ENCODE measurements around the gene RBFOX2.
"Not testable (repeated sequence)": the region's sequence is repeated elsewhere in the genome, so short reads cannot be mapped to it uniquely, and the experiment has no call there.

Gene RBFOX2

DNA sequence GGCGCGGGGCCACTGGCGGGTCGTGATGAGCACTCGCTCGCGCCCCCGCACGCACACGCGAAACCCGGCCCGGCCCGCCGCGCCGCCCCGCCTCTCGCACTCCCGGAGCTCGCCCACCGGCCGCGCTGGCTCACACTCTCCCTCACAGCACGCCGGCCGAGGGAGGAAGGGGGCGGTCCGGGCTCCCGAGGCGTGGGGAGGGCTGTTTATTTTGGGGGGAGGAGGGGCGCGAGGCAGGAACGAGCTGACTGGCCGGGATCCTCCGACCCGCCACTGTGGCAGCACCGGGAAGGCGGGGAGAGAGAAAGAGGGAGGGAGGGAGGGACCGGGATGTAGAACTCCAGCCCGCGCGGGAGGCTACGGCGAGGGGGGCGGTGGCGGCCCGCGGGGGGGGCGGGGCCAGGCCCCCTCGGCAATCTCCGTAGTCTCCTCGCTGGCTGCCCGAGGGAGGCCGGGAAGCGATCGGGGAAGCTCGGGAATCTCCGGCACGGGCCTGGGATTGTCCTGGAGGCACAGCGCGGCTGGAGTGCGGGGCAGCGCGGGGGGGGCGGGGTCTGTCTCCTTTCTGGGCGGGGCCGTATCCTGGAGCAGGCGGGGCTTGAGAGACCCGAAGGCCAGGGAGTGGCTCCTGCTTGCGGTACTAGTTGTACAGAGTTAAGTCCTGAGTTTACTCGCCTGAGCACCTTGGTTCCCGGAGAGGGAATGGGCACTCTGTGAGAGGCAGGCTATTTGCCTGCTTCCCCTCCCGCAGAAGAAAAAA lies at the start of gene RBFOX2:
TSS of gene RBFOX2 (minus strand) at position 179 of the 760 bp plus-strand sequence. CDS start 399 bp downstream, outside the sequence.
- peak; percentile 70 for DNase-seq

DNA sequence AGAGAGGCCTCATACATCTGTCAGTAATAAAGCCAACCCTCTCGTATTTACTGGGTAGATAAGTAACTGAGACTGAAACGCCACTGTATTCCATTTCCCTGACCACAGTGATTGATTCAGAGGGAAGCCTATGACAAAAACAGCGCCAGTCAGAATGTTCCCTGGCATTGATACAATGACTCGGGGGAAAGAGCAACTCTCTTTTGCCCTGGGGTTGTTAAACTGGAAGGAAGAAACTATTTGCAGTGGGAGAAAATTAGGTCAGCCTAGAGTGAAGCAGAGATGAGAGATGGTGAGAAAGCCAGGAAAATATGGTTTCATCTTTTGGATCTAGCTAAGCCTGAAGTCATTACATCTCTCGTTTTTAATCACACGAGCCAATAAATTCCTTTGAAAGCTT lies 48.6 kb upstream of the RBFOX2 start:
- DNase-seq = no peak

DNA sequence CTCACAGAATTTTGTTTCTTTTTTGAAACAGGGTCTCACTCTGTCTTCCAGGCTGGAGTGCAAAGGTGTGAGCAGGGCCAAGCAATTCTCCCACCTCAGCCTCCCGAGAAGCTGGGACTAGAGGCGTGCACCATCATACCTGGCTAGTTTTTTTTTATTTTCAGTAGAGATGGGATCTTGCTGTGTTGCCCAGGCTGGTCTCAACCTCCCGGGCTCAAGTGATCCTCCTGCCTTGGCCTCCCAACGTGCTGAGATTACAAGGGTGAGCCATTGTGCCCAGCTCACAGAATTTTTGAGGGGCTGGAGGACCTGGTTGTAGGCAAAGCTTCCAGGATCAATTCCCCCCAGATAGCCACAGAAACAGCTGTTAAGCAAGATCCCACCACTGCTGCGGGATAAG lies 47.1 kb upstream of the RBFOX2 start:
- no peak for DNase-seq

DNA sequence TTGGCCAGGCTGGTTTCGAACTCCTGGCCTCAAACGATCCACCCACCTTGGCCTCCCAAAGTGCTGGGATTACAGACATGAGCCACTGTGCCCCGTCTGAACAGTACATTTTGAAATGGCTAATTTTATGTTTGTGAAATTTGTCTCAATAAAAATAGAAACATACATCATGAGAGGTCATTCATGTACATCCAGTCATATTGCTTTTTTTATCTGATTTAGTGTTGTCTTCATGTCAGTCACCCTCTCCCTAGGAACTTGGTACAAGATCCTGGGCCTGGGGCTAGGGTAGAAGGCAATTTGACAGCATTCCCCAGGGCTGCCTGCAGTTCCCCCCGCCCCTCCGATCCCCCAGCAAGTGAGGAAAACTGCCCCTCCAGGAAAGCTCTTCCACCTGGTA lies 46.6 kb upstream of the RBFOX2 start:
- no peak for DNase-seq

DNA sequence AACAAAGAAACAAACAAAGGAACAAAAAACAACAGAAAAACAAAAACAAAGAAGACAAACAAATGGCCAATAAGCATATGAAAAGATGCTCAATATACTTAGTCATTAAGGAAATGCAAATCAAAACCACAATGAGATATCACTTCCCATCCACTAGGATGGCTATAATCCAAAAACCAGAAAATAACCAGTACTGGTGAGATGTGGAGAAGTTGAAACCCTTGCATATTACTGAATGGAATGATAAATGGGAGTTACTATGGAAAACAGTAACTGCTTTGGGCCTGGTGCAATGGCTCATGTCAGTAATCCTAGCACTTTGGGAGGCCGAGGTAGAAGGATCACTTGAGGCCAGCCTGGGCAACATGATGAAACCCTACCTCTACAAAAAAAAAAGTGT lies 44.9 kb upstream of the RBFOX2 start:
- DNase-seq = no peak

GRCh38 chr22:36070645-36071044 lies 42.0 kb upstream of the RBFOX2 start:
- not testable (repeated sequence) for DNase-seq

DNA sequence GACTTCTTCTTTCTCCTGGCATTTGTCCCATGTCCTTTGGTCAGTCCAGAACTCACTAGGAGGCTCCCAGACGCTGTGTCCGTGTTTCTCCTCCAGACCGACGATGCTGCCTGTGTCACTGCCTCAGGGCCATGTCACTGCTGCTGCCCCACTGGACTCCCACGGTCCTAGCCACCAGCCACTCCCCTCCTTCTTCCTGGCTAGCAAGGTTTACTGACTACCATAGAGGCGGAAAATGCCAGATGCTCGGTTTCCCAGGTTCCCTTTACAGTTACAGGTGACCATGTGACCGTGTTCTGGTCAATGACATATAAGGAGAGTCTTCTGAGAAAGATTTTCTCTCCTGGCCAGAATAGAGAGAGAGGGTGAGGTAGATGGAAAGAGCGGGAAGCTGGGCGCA lies 40.7 kb upstream of the RBFOX2 start:
- no peak for DNase-seq

DNA sequence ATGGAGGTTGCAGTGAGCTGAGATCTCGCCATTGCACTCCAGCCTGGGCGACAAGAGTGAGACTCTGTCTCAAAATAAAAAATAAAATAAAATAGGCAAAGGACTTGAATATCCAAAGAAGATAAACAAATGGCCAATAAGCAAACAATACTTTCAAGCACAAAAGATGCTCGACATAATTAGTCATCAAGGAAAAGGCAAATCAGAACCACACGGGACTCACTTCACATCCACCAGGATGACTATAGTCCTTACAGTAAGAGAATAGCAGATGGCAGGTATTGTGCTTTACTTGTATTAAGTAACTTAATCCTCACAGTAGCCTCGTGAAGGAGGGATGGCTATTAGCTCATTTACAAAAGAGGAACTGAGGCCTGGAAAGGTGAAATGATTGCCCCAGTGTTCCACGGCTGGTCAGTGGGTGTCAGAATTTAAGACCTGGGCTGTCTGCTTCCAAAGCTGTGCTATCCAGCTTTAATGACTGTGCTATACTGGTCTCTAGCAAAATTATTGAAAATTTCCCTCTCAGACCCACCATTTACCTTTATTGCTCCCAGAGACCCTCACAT lies 40.2 kb upstream of the RBFOX2 start:
- no peak for DNase-seq

- no peak for DNase-seq
Observed at GRCh38 chr22:36067235-36067558, 38.6 kb upstream of the RBFOX2 start.

DNA sequence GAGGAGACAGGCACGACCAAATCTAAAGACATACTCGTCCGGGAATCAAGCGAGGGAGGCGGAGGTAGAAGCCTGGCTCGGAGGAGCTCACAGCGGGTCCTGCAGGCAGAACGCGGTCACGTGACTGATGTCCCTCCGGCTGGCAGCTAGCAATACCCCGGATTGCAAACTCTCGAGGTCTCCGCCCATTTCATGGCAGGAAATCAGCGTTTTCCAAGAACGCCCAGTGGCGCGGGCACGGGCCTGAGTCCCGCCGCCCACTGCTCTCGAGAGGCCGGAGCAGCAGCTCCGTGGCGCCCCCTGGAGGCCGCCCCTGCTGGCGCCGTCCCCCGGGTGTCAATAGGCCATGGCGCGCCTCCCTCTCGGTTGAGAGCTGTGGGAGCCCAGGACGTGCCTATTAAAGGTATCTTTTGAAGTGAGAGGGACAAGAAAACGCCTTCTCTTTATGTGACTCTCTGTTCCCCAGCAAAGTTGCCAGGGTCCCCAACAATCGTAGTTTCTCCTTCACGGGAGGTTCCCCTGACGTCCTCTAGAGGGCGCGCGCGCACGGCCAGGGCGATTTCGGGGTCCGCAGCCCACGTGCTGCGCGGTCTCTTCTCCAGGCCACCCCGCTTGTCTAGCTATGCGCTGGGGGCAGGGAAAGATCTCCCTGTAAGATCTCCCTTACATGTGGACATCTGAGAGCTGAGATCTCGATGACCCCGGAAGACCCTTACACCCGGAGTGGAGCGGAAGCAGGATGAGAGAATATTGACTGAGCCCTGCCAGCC lies 37.3 kb upstream of the RBFOX2 start:
- DNase-seq = peak; percentile 75

DNA sequence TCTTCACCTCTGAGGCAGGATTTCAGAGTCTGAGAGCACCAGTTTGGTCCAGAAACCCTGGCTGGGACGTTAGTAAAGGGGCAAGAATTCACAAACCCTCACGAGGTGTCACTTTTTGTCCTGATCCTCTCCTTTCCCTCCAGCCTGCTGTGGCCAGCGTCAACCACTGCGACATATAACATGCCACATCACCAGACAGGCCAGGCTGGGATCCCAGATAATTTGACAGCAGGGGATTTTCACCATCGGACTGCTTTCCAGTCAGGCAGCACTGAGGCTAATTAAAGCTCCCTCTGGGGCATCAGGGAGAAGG lies 36.8 kb upstream of the RBFOX2 start:
- no peak for DNase-seq

GRCh38 chr22:36064358-36064757 lies 35.7 kb upstream of the RBFOX2 start:
- DNase-seq = no peak

DNA sequence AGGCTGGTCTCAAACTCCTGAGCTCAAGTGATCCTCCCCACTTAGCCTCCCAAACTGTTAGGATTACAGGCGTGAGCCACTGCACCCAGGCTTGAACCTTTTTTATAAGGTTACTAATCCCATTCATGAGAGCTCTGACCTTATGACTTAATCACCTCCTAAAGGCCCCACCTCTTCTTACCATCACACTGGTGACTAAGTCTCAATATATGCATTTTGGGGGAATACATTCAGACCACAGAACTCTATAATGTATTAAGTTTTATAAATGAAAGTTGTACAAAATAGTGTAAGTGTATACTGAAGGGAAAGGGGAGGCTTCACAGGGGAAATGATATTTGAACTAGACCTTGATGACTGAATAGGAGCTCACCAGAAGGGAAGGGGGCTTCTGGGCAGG lies 28.4 kb upstream of the RBFOX2 start:
- DNase-seq = no peak

GRCh38 chr22:36055376-36056295 lies 27.0 kb upstream of the RBFOX2 start:
- DNase-seq = no peak

DNA sequence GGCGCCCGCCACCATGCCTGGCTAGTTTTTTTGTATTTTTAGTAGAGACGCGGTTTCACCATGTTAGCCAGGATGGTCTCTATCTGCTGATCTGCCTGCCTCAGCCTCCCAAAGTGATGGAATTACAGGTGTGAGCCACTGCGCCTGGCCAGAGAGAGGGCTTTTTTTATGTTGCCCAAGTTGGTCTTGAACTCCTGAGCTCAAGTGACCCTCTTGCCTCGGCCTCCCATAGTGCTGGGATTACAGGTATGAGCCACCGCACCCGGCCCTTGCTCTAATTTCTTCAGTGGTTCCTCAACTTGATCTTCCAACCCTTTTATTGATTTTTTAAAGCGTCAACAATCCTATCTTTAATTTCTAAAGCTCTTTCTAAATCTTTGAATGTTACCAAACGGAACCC lies 25.8 kb upstream of the RBFOX2 start:
- not testable (repeated sequence) for DNase-seq

DNA sequence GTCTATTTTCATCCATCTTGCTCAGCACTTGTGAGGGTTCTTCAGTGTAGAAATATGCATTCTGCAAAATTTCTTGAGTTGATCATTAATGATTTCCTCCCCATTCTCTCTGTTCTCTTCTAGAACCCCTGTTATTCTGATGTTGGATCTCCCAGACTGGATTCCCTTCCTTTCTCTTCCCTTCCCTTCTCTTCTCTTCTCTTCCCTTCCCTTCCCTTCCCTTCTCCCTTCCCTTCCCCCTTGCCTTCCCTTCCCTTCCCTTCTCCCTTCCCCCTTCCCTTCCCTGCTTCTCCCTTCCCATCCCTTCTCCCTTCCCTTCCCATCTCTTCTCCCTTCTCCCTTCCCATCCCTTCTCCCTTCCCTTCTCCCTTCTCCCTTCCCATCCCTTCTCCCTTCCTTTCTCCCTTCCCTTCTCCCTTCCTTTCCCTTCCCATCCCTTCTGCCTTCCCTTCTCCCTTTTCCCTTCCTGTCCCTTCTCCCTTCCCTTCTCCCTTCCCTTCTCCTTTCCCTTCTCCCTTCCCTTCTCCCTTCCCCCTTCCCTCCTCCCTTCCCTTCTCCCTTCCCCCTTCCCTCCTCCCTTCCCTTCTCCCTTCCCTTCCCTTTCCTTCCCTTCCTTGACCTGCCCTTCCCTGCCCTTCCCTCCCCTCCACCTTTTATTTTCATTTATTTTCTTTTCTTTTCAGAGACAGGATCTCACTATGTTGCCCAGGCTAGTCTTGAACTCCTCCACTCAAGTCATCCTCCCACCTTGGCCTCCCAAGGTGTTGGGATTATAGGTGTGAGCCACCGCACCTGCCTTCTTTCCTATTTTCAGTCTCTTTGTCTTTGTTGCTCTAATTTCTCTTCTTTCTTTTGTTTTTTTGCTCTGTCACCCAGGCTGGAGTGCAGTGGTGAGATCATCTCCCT lies 24.9 kb upstream of the RBFOX2 start:
- no peak for DNase-seq

DNA sequence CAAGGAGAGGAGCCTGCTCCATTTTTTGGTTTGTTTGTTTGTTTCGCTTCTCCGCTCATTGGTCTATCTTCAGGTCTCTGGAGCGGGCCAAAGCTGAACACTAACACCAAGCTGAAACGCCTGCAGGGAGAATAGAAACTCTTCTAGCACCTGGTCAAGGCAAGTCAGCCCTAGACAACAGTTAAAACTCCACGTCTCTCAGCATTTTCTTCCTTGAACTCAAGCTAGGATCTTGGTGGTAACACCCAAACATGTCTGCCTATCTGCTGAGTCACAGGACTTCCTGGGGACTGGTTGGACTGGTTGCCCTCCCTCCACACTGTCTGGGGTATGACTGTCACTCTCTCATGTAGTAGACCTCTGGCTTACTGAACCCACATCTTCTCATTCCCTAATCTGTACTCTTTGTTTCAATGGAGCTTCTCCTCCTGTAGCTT lies 23.9 kb upstream of the RBFOX2 start:
- DNase-seq = peak; percentile 43

DNA sequence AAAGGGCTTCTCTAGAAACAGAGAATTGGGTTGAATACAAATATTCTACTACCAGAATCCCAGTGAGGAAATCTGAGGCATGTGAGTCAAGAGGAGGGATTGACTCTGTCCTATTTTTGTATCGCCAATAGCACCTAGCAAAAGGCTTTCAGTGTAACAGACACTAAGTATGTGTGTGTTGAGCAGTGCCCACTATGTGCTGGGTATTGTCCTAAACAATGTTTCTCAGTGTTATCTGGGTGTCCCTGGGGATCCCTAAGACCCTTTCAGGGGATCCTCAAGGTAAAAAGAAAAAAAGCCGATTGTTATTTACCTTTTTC lies 21.0 kb upstream of the RBFOX2 start:
- DNase-seq = no peak

DNA sequence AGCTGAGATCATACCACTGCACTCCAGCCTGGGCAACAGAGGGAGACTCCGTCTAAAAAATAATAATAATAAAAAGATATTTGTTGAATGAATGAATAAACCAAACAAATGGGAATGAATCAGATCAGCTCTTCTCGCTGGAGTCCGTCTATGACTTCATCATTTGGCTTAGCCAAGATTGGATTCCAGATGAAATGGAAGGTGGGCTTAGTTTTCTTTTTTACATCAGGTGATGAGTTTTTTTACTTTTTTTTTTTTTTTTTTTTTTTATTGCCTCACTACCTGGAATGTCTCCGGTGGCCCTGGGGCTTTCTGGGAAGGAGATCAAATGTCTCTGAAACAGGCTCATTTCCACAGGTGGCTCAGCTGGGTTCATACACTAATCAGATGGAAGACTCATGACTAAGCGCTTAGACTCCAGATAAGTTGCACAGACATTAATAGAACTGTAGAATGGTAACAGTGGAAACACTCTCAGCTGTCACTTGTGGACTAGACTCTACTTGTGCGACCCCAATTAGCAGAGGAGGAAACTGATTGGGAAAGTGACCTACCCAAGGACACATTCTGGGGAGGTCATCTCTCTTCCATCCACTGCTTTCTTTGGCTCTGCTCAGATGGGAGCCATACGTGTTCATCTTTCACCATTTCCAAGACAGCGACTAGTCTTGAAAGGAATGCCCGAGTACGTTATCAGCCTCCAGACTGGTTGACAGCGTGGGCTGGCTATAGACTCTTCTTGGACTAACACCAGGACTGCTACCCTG lies 20.5 kb upstream of the RBFOX2 start:
- no peak for DNase-seq

DNA sequence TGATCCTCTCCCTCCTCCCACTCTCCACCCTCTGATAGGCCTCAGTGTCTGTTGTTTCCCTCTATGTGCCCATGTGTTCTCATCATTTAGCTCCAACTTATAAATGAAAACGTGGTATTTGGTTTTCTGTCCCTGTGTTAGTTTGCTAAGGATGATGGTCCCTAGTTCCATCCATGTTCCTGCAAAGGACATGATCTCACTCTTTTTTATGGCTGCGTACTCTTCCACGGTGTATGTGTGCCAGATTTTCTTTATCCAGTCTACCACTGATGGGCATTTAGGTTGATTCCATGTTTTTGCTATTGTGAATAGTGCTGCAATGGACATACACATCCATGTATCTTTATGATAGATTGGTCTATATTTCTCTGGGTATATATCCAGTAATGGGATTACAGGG lies 15.9 kb upstream of the RBFOX2 start:
- not testable (repeated sequence) for DNase-seq

GRCh38 chr22:36042240-36042639 lies 13.6 kb upstream of the RBFOX2 start:
- DNase-seq = no peak

DNA sequence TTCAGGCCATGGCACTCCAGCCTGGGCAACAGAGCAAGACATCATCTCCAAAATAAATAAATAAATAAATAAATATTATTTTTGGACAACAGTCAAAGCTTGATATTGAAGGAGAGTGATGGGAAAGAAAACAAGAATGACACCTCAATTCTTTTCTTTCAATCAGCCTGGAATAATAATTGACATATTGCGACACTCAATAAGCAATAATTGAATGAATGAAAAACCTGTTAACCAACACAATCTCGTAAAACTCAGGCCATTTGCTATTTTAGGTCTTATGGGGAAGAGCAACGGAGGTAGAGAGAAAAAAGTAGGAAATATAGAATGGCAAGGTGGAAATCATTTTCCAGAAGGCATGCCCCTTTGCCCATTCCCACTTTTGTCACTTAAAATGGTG lies 10.5 kb upstream of the RBFOX2 start:
- DNase-seq = no peak
